Fibroblast of upper back skin (primary cell): ENCODE data around the gene ADH7.
"Not testable (repeated sequence)": the region's sequence is repeated elsewhere in the genome, so short reads cannot be mapped to it uniquely, and the experiment has no call there.

Source experiments
- DNase-seq: peaks from one replicate; pipeline ENCODE4 v3.0.0-alpha.2; 2013

The ADH7 gene

GRCh38 chr4:99377341-99377740 lies 57.8 kb downstream of the ADH7 start:
- DNase-seq = peak; percentile 82

- DNase-seq = not testable (repeated sequence)
Observed at GRCh38 chr4:99372464-99372863, 62.7 kb downstream of the ADH7 start.

GRCh38 chr4:99367817-99368216 lies 67.3 kb downstream of the ADH7 start:
- DNase-seq = not testable (repeated sequence)

- no peak for DNase-seq
Observed at GRCh38 chr4:99366491-99366890, 68.7 kb downstream of the ADH7 start.

GRCh38 chr4:99362768-99363167 lies 72.4 kb downstream of the ADH7 start:
- DNase-seq = no peak
